H1 (cell line): ENCODE measurements around the gene SLC1A3.

ENCODE experiments used
- ASH2L ChIP-seq: fragments of 200-600, 300-600 bp; sonication (generic); IDR thresholded peaks from one replicate; pipeline ENCODE4 v1.7.1; 2017; ENCODE audit warnings: low read length
- ATF3 ChIP-seq: IDR thresholded peaks from 2 replicates; pipeline ENCODE4 v1.6.1; 2011; ENCODE audit warnings: low read depth, mild to moderate bottlenecking, low read length; ENCODE audit not compliant: insufficient read depth
- EZH2 ChIP-seq: fragments of 200-600 bp; sonication (generic); IDR thresholded peaks from 2 replicates; pipeline ENCODE4 v1.7.1; 2012; ENCODE audit warnings: low read depth, mild to moderate bottlenecking, moderate library complexity, low read length, inconsistent platforms; ENCODE audit not compliant: severe bottlenecking
- KDM4A ChIP-seq: IDR thresholded peaks from one replicate; pipeline ENCODE4 v1.7.1; 2012; ENCODE audit warnings: low read depth, mild to moderate bottlenecking, moderate library complexity, low read length, inconsistent platforms; ENCODE audit not compliant: severe bottlenecking
- PHF8 ChIP-seq: fragments of 200-600 bp; sonication (generic); conservative IDR thresholded peaks from 2 replicates; pipeline ENCODE4 v1.7.1; 2012; ENCODE audit warnings: low read depth, mild to moderate bottlenecking, inconsistent platforms, low read length, moderate library complexity
- POLR2A ChIP-seq, 2 experiments: IDR thresholded peaks; 1 replicate in 1 of 2; 2 replicates in 1 of 2; pipeline ENCODE4 v1.6.1; 2011; ENCODE audit warnings: low read depth in 2 of 2, low read length in 2 of 2, mild to moderate bottlenecking in 2 of 2; ENCODE audit errors: control extremely low read depth in 1 of 2
- RXRA ChIP-seq: IDR thresholded peaks from 2 replicates; pipeline ENCODE4 v1.6.1; 2011; ENCODE audit warnings: low read depth, mild to moderate bottlenecking, low read length, moderate library complexity; ENCODE audit not compliant: insufficient read depth
- TCF12 ChIP-seq: IDR thresholded peaks from 2 replicates; pipeline ENCODE4 v1.6.1; 2011; ENCODE audit warnings: low read depth, mild to moderate bottlenecking, low read length
- TF ChIP-seq, protein P1 (sequence below), 3 experiments: IDR thresholded peaks; 1 replicate in 2 of 3; 2 replicates in 1 of 3; pipeline versions ENCODE4 v1.5.1 to v1.6.1; 2011; ENCODE audit warnings: low read length in 3 of 3, mild to moderate bottlenecking in 3 of 3, inconsistent platforms in 2 of 3, low read depth in 1 of 3, moderate library complexity in 1 of 3; ENCODE audit not compliant: insufficient read depth in 1 of 3; ENCODE audit errors: control extremely low read depth in 1 of 3

GRCh38 chr5:36647046-36647445, 40.6 kb downstream of the SLC1A3 start:
- TF ChIP-seq KDM4A (no peak), PHF8 (no peak), ATF3 (no peak), RXRA (no peak), ASH2L (no peak), TCF12 (no peak), POLR2A (IDR thresholded peaks at IDR 0.05; ENCODE audit: control extremely low read depth in 1 of 2, low read depth in 2 of 2, low read length in 2 of 2) (no peak), EZH2 (no peak)
- TF ChIP-seq, protein P1, sequence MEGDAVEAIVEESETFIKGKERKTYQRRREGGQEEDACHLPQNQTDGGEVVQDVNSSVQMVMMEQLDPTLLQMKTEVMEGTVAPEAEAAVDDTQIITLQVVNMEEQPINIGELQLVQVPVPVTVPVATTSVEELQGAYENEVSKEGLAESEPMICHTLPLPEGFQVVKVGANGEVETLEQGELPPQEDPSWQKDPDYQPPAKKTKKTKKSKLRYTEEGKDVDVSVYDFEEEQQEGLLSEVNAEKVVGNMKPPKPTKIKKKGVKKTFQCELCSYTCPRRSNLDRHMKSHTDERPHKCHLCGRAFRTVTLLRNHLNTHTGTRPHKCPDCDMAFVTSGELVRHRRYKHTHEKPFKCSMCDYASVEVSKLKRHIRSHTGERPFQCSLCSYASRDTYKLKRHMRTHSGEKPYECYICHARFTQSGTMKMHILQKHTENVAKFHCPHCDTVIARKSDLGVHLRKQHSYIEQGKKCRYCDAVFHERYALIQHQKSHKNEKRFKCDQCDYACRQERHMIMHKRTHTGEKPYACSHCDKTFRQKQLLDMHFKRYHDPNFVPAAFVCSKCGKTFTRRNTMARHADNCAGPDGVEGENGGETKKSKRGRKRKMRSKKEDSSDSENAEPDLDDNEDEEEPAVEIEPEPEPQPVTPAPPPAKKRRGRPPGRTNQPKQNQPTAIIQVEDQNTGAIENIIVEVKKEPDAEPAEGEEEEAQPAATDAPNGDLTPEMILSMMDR (IDR thresholded peaks at IDR 0.05; ENCODE audit: control extremely low read depth in 1 of 3, insufficient read depth in 1 of 3, low read depth in 1 of 3, low read length in 3 of 3): no peak
